ENCODE results near the gene RTN4RL2. TPM values are rescaled to one million over a fixed set of nuclear protein-coding genes. Genes with fewer than 3 reads are reported as not detected.

RTN4RL2 gene
- total and polyA plus RNA-seq, 9 of the 15 experiments (the other 6 are each of a cell fraction or from before 2014, with no cell fraction given): 0.06 to 1.9 (median 0.34) TPM; not detected in 4

DNA sequence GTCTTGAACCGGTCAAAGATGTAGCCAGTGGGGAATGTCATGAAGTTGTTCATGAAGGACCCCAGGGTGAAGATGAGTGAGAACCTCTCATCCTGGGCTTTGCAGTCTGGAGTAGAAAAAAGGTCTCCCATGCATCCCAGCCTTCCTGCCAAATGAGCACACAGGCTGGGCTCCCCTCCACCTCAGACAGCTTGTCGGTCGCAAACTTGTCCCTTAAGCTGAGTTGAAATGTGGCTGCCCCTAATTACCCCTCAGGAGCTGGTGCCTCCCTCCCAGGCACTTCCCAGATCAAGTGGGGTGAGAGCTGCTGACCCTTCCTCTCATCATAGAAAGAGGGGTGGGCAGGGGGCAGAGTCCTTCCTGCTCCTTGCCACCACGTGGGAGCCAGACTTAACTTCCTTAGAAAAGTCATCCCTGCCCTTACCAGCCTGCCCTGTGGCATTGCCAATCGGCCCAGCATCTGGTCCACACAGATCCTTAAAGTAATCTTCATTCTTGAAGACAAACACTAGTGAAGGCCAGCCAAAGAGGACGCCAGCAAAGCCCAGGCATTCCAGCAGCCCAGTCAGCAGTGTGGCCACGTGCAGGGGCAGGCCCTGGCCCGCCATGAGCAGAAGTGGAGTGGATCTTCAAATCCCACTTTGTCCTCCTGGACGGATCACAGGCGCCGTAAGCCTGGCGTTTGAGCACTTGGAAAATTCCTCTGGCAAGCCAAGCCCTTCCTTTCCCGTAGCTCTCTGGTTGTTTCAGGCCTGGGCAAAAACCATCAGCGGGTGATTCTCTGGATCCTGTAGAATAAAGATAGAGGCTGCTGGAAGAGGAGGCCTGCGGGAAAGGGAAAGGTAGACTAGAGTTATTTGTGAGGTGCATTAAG, 34.5 kb upstream of the RTN4RL2 start (continued):
- peak; percentile 67 for TF ChIP-seq EP400 (IDR thresholded peaks at IDR 0.05)
- peak; percentile 31; the same call in 1 of the 2 replicates for TF ChIP-seq ZNF12 (CRISPR knock-in tag; IDR thresholded peaks at IDR 0.05)
- TF ChIP-seq, protein P1, sequence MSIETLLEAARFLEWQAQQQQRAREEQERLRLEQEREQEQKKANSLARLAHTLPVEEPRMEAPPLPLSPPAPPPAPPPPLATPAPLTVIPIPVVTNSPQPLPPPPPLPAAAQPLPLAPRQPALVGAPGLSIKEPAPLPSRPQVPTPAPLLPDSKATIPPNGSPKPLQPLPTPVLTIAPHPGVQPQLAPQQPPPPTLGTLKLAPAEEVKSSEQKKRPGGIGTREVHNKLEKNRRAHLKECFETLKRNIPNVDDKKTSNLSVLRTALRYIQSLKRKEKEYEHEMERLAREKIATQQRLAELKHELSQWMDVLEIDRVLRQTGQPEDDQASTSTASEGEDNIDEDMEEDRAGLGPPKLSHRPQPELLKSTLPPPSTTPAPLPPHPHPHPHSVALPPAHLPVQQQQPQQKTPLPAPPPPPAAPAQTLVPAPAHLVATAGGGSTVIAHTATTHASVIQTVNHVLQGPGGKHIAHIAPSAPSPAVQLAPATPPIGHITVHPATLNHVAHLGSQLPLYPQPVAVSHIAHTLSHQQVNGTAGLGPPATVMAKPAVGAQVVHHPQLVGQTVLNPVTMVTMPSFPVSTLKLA (conservative IDR thresholded peaks at IDR 0.05): peak; percentile 71 to 78
- TF ChIP-seq, protein P2, sequence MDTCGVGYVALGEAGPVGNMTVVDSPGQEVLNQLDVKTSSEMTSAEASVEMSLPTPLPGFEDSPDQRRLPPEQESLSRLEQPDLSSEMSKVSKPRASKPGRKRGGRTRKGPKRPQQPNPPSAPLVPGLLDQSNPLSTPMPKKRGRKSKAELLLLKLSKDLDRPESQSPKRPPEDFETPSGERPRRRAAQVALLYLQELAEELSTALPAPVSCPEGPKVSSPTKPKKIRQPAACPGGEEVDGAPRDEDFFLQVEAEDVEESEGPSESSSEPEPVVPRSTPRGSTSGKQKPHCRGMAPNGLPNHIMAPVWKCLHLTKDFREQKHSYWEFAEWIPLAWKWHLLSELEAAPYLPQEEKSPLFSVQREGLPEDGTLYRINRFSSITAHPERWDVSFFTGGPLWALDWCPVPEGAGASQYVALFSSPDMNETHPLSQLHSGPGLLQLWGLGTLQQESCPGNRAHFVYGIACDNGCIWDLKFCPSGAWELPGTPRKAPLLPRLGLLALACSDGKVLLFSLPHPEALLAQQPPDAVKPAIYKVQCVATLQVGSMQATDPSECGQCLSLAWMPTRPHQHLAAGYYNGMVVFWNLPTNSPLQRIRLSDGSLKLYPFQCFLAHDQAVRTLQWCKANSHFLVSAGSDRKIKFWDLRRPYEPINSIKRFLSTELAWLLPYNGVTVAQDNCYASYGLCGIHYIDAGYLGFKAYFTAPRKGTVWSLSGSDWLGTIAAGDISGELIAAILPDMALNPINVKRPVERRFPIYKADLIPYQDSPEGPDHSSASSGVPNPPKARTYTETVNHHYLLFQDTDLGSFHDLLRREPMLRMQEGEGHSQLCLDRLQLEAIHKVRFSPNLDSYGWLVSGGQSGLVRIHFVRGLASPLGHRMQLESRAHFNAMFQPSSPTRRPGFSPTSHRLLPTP (IDR thresholded peaks at IDR 0.05; ENCODE audit: borderline replicate concordance, extremely low read depth, insufficient read length): no peak
- no peak for TF ChIP-seq CBX5 (IDR thresholded peaks at IDR 0.05; ENCODE audit: borderline replicate concordance, low read depth)
- TF ChIP-seq, protein P3, sequence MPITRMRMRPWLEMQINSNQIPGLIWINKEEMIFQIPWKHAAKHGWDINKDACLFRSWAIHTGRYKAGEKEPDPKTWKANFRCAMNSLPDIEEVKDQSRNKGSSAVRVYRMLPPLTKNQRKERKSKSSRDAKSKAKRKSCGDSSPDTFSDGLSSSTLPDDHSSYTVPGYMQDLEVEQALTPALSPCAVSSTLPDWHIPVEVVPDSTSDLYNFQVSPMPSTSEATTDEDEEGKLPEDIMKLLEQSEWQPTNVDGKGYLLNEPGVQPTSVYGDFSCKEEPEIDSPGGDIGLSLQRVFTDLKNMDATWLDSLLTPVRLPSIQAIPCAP (CRISPR knock-in tag; IDR thresholded peaks at IDR 0.05; ENCODE audit: borderline replicate concordance): no peak
- peak; percentile 19; the same call in 1 of the 2 replicates for TF ChIP-seq NR4A1 (CRISPR knock-in tag; IDR thresholded peaks at IDR 0.05)
- TF ChIP-seq NR4A1 (tag; IDR thresholded peaks at IDR 0.05): no peak
- no peak for TF ChIP-seq ASH1L (IDR thresholded peaks at IDR 0.05; ENCODE audit: borderline replicate concordance, low read depth, partially characterized antibody)
- no peak for TF ChIP-seq HNRNPH1 (optimal IDR thresholded peaks at IDR 0.05; ENCODE audit: low read depth, low read length)
- TF ChIP-seq ZZZ3 (IDR thresholded peaks at IDR 0.05): no peak
- no peak for TF ChIP-seq NR2C1 (IDR thresholded peaks at IDR 0.05)
- TF ChIP-seq NR2C1 (tag; IDR thresholded peaks at IDR 0.05): no peak; the same call in 1 of the 2 replicates
- TF ChIP-seq, protein P4, sequence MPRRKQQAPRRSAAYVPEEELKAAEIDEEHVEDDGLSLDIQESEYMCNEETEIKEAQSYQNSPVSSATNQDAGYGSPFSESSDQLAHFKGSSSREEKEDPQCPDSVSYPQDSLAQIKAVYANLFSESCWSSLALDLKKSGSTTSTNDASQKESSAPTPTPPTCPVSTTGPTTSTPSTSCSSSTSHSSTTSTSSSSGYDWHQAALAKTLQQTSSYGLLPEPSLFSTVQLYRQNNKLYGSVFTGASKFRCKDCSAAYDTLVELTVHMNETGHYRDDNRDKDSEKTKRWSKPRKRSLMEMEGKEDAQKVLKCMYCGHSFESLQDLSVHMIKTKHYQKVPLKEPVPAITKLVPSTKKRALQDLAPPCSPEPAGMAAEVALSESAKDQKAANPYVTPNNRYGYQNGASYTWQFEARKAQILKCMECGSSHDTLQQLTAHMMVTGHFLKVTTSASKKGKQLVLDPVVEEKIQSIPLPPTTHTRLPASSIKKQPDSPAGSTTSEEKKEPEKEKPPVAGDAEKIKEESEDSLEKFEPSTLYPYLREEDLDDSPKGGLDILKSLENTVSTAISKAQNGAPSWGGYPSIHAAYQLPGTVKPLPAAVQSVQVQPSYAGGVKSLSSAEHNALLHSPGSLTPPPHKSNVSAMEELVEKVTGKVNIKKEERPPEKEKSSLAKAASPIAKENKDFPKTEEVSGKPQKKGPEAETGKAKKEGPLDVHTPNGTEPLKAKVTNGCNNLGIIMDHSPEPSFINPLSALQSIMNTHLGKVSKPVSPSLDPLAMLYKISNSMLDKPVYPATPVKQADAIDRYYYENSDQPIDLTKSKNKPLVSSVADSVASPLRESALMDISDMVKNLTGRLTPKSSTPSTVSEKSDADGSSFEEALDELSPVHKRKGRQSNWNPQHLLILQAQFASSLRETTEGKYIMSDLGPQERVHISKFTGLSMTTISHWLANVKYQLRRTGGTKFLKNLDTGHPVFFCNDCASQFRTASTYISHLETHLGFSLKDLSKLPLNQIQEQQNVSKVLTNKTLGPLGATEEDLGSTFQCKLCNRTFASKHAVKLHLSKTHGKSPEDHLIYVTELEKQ (CRISPR knock-in tag; IDR thresholded peaks at IDR 0.05): 0 out of 2 replicates have a peak, but pooled peaks have one; percentile 6
- TF ChIP-seq TAF15 (IDR thresholded peaks at IDR 0.05; ENCODE audit: low read depth, low read length): no peak
- TF ChIP-seq, protein P5, sequence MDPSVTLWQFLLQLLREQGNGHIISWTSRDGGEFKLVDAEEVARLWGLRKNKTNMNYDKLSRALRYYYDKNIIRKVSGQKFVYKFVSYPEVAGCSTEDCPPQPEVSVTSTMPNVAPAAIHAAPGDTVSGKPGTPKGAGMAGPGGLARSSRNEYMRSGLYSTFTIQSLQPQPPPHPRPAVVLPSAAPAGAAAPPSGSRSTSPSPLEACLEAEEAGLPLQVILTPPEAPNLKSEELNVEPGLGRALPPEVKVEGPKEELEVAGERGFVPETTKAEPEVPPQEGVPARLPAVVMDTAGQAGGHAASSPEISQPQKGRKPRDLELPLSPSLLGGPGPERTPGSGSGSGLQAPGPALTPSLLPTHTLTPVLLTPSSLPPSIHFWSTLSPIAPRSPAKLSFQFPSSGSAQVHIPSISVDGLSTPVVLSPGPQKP (CRISPR knock-in tag; IDR thresholded peaks at IDR 0.05): no peak
- no peak for TF ChIP-seq TRIM24 (IDR thresholded peaks at IDR 0.05)
